ENCODE measurements around the gene SLC38A9.

DNA sequence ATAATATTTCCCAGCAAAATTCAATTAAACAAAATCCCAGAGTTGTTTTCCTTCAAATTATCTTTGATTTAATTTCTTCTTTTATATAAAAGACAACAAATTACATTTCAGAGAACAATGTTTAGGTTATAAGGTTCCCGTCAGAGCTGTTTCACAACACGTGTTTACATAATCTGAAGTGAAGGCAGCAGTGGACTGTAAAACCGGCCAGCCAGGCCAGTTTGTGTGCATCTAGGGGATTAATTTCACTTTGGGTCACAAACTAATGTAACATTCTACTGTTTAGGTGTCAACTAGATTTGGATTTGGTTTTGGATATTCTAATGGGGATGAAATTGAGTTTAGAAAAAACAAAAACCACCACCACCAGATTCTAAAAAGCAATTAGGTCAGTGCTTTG lies 90.9 kb downstream of the SLC38A9 start:
- TF ChIP-seq, protein P1, sequence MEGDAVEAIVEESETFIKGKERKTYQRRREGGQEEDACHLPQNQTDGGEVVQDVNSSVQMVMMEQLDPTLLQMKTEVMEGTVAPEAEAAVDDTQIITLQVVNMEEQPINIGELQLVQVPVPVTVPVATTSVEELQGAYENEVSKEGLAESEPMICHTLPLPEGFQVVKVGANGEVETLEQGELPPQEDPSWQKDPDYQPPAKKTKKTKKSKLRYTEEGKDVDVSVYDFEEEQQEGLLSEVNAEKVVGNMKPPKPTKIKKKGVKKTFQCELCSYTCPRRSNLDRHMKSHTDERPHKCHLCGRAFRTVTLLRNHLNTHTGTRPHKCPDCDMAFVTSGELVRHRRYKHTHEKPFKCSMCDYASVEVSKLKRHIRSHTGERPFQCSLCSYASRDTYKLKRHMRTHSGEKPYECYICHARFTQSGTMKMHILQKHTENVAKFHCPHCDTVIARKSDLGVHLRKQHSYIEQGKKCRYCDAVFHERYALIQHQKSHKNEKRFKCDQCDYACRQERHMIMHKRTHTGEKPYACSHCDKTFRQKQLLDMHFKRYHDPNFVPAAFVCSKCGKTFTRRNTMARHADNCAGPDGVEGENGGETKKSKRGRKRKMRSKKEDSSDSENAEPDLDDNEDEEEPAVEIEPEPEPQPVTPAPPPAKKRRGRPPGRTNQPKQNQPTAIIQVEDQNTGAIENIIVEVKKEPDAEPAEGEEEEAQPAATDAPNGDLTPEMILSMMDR (IDR thresholded peaks at IDR 0.05): no peak
- TF ChIP-seq POLR2A (IDR thresholded peaks at IDR 0.05): no peak

Measured in heart left ventricle (tissue), 13 donors.